Ecto neural progenitor cell (in vitro differentiated cells): Measurements from ENCODE around the gene SETD4.
A peak's percentile ranks its signal among the peaks of the same experiment; 100 is the strongest.
"Not testable (repeated sequence)": the region's sequence is repeated elsewhere in the genome, so short reads cannot be mapped to it uniquely, and the experiment has no call there.

Experiments
- DNase-seq: peaks from one replicate; pipeline ENCODE4 v3.0.0-alpha.2; 2018; ENCODE audit warnings: low spot score

SETD4 gene, protein sequence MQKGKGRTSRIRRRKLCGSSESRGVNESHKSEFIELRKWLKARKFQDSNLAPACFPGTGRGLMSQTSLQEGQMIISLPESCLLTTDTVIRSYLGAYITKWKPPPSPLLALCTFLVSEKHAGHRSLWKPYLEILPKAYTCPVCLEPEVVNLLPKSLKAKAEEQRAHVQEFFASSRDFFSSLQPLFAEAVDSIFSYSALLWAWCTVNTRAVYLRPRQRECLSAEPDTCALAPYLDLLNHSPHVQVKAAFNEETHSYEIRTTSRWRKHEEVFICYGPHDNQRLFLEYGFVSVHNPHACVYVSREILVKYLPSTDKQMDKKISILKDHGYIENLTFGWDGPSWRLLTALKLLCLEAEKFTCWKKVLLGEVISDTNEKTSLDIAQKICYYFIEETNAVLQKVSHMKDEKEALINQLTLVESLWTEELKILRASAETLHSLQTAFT

DNA sequence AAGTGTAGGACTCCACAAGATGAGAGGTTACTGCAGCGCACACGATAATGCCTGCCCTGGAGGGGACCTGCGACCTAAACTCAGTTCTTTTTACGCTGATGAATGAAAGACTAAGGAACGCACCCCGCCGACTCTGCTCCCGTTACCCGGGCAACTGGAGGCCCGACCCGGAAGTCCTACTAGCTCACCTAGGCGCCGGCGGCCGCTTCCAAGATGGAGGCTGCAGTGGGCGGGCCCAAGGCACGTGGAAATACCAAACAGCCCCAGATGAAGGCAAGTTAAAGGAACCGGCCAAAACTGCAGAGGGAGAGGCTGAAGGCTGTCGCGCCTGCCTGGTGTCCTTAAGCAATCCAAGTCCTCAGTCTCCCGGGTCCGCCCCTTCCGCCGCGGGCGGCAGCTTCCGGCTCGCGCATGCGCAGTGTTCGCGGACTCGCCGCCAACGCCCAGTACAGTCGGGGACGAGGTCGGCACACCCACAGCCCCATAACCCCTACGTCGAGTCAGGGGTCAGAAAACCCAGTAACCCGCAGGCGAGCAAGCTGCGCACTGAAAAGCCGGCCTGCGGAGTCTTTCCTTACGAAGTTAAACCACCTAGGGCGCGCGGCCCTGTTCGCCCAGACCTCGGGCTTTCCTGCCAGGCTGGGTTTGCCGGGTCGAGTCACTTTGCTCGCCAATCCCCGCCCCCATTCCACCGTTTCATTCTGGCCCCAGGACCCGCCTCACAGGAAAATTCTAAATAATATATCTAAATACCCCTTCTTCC lies at the start of gene SETD4:
Gene SETD4, minus strand, starts transcription at position 368 of the 763 bp plus-strand sequence. CDS start 1,638 bp downstream, outside the sequence.
- DNase-seq, result peak; percentile 97

DNA sequence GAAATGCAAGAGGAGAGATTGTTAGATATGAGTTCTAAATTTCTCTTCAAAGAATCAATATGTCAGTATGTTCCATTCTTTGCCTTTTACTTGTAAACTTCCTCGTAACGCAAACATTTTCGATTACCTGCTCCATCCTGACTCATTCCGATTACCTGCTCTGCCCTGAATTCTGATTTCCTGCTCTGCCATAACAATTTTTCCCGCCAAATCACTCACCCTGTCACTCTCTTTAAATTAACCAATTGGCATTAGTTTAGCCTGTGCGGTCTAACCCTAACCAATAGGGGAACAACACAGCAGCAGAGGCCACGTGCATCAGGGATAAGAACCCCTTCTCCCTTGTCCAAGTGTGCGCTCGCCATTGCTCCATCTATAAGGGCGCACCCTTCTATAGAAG lies 49.5 kb upstream of the SETD4 start:
- no peak for DNase-seq

DNA sequence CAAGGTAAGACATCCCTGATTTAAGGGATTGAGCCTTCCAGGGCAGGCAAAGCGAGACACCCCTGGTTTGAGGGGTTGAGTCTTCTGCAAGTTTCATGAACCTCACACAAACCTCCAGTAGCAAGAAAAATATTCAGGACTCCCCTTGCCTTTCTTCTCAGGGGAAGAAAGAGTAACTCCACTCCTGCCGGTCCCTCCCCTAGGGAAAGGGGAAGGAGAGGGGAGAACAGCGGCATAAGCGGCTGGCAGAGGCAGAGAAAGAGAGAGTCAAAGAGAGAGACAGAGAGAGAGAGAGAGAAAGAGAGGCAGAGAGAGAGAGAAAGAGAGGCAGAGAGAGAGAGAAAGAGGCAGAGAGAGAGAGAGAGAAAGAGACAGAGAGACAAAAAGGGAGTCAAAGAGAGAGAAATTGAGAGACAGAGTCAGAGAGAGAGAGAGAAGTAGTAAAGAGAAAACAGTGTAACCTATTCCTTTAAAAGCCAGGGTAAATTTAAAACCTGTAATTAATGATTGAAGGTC lies 45.1 kb upstream of the SETD4 start:
- no peak for DNase-seq

DNA sequence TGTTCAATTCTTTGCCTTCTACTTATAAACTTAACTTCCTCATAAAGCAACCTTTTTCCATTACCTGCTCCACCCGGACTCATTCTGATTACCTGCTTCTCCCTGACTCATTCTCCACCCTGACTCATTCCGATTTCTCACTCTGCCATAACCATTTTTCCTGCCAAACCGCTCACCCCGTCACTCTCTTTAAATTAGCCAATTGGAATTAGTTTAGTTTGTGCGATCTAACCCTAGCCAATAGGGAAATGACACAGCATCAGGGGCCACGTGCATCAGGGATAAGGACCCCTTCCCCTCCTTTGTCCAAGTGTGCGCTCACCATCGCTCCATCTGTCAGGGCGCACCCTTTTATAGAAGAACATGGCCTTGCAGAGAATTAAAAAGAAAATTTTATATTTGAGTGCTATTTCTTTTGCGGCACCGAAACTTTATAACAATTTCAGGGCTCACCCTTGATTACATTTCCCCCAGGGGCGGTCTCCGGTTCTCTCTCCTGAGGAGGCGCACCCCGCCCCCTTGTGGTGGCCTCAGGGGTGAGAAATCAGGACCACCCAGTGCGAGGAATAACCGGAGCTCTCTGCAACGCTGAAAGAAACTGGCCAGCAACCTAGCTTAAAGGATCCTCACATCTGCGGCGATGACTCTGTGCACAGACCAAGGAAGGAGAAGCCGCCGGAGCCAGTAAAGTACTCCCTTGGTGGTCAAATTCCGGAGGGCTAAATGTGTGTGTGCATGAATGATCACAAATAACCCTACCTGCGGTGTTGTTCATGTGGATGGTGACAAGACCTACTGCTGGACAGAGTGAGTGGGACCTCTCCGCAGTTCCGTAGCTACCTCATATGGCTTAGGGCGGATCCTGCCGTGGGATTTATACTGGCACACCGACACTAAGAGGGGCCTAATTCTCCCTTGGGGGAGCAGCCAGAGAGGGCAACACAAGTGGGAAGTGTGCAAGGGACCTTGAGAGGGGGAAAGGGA lies 44.3 kb upstream of the SETD4 start:
- peak; percentile 68 for DNase-seq

DNA sequence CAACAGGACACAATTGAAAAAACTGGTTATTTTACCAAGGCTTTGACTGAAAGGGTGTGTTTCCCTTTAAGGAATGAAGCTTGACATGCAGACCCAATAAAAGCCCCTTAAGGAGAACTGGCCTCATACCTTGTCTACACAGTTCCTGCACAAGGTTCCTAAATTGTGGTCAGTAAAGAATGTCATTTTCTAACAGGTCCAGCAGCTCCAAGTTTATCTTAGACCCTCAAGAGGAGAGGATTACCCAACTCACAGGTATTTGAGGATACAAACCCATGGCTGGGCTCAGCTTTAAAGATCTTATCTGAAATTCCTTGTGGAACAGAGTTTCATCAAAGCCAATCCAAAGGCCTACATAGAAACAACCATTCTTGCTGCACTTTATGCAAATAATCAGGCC lies 43.1 kb upstream of the SETD4 start:
- no peak for DNase-seq

DNA sequence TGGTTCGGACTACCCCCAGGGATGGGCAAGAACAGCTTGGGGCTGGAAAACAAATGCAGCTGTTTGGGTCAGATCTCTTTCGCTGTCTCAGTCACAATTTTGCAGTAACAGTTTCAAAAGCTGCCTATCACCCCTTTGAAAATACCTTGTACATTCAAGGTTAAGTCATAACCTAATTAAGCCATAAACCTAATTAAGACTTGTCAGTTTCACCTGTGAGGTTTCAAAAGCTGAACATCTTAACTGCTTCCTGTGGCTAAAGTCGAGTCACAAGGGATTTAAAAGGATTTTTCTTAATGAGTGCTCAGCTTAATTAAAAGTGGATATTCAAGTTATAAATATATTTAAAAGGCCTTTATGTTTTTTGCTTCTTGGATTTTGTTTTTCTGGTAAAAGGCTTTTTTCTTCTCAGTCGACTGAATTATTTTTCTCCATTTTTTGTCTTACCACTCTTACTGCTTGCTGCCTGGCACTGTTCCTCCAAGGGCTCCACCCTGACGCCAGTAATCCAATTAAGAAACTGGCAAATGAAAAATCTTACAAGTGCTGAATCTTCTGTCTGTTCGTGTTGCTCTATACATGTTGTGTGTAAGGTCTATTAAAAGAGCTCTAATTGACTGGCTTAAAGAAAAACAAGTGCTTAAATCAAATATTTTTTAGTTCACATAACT lies 40.8 kb upstream of the SETD4 start:
- DNase-seq, result no peak

DNA sequence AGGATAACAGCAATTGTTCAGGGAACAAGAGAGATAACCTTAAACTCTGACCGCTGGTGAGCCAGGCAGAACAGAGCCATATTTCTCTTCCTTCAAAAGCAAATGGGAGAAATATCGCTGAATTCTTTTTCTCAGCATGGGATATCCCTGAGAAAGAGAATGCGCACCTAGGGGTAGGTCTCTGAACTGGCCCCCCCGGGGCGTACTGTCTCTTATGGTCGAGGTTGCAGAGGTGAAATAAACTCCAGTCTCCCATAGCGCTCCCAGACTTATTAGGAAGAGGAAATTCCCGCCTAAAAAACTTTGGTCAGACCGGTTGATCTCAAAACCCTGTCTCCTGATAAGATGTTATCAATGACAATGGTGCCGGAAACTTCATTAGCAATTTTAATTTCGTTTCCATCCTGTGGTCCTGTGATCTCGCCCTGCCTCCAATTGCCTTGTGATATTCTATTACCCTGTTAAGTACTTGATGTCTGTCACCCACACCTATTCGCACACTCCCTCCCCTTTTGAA lies 39.4 kb upstream of the SETD4 start:
- not testable (repeated sequence) for DNase-seq

DNA sequence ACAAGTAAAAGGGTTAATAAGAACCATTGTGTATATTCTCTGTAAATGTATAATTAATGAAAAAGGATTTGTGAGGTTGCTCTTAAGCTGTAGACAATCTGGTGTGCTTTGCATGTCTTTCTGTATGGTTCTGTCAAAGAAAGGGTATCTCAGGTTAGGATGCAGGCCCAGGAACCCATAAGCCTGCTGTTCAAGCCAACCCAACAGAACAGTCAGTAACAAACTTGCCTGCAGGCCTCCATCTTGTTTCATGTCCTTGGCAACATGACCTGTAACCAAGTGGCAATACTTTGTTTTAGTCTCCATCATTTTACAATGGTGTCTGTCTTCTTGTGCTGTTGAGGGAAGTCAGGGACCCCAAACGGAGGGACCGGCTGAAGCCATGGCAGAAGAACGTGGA lies 38.7 kb upstream of the SETD4 start:
- no peak for DNase-seq

DNA sequence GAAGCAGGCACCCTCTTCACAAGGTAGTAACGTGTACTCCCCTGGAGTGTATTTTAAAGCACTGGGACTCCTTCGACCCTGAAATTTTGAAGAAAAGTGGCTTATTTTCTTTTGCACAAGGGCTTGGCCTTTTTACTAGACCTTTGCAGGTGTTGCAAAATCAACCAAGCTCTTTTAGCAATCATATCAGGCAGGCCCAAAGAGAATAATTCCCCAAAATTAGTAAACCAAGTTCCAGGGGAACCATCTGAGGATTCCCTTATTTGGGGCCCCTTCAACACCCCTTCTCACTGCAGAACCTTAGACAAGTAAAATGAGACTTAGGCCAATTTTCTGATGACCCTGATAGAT lies 37.8 kb upstream of the SETD4 start:
- DNase-seq, result no peak

DNA sequence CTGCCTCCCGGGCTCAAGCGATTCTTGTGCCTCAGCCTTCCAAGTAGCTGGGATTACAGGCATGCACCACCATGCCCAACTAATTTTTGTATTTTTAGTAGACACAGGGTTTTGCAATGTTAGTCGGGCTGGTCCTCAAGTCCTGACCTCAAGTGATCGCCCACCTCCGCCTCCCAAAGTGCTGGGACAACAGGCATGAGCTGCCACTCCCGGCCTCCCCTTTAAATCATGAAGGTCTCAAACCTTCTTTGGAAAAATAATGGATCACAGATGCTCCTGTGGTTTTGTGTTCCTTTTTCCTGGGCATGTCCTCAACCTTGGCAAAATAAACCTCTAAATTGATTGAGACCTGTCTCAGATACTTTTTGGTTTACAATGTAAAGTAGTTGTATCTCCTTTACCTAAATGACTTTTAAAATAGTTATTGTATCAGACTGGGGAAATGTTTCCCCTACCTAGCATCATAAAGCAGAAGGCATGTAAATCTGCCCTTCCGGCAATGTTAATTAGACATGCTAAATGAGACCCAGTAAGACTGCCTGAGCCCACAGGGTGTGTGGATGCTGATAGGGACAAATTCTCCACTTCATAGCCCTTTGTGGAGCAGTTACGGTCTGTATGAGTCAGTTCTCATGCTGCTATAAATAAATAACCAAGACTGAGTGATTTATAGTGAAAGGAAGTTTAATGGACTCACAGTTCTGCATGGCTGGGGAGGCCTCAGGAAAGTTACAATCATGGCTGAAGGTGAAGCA lies 37.3 kb upstream of the SETD4 start:
- DNase-seq, result no peak

DNA sequence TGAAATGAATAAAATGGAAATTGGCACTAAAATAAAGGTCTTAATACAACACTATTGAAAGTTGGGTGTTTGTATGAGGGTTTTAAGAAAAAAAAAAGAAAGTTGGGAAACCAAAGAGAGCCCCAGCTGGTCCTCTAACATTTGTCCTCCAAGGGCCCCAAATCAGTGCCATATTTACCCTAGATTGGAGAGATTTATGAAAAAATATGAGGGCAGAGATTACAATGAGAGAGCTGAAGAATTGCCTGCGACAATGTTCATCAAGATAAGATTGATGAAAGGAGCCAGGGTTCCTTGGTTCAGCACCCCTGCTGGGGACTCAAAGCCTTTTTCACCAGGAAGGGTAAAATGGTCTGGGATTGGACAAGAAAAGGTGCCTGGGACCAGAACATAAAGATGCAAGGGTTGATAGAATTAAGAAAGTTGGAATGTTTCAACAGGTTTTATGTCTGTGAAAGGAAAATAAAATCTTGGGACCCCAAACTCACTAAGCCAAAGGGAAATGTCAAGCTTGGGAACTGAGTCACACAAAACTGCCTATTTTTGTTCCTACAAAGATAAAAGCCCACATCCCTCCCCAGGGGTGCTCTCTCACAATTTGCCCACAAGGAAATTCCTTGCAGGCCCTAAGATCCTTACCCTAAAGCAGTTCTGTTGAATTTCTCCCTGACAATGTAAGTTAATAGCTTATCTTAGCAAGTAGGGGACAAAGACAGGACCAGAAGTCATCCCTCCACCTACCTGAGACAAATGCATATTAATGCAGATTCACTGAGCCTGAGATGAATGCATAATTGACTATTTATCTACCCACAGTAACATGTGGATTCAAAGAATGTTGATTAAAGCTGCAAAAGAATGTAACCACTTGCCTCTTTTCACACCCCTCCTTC lies 36.3 kb upstream of the SETD4 start:
- DNase-seq, result no peak

DNA sequence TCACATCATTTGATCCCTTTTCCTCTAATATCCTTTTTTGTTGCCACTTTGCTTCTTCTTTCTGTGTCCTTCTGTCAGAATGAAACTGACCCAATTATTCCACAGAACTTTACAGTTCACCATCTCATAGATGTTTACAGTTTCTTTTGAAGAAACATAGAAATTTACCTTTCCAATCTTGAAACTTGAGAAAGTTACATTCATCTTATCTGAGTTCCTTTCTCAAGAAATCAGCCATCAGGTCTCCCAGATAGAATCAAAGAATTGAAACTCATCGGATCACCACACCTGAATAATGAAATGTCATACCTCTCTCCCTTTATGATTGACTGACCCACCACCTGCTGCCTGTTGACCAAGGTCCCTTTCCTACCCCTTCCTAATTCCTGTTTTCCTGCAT lies 33.2 kb upstream of the SETD4 start:
- DNase-seq, result no peak

DNA sequence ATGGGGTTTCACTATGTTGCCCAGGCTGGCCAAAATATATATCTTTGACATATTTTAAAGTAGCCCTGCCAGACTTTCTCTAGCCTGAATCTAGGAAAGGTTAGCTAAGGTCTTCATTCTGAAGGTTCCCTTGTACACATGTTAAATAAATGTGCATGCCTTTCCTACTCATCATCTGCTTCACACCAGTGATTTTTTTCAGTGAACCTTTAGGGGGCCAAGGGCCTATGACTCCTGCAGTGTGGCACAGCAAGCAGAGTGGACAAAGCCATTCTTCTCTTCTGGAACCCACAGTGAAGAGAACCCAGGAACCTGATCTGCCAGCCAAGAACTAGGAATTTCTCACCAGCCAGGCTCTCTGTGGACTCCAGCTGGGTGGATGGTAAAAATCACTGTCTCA lies 32.4 kb upstream of the SETD4 start:
- DNase-seq, result no peak

DNA sequence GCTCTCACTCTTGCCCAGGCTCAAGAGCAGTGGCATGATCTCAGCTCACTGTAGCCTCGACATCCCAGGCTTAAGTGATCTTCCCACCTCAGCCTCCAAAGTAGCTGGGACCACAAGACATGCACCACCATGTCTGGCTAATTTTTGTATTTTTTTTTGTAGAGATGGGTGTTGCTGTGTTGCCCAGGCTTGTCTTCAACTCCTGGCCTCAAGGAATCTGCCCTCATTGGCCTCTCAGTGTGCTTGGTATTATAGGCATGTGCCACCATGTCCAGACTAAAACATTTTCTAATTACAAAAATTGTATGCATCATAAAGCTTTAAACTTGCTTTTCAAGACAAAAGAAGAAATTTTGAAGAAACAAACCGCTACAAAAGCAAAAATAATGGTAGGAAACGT lies 29.6 kb upstream of the SETD4 start:
- no peak for DNase-seq

DNA sequence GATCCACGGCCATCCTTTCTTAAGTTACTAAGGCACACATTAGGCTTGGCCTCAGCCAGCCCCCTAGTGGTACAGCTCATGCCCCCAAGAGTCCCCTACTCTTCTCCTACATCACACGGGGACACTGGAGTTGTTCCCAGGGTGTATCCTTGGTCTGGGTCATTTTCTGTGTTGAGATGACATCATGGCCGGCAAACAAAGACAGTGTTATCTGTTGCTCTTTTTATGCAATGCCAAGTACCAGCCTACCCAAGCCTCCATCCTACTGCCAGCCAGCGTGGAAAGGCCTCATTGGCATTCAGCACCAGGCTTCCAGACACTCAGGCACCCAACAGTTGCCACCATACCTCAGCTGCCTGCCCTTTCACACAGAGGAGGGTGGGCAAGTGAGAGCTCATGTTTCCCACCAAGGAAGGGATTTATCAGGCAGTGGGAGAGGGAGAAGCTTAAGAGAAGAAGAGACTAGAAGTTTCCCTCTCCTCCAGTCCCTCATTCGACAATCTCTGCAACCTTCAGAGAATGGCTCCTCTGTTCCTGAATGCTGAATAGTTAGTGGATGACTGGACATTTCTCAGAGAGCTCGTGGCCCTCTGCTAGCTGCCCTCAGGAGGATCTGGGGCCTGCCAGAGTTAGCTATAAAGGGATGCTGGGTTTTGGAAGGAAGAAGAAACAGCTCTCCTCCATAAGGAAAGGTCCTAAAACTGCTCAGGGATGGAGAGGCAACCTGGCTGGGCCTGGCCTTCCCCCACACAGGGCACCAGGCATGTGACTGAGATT lies 27.2 kb upstream of the SETD4 start:
- DNase-seq, result no peak

DNA sequence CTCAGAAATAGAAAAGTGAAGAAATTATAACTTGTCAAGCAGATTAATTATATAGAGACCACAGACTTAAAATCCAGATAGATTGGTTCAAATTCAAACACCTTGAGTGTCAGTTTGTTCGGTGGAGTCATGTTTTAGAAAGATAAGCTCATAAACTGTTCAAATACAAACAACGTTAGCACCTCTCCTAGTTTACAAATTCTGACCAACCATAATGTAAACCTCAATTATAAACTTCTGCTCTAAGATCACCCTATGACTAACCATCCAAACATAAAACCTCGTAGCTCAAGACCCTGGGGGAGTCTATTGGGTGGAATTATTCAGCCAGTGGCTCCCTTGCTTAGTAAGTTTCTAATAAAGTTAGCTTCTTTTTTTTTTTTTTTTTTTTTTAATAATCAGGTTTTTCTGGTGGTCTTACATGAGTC lies 21.9 kb upstream of the SETD4 start:
- DNase-seq, result no peak

DNA sequence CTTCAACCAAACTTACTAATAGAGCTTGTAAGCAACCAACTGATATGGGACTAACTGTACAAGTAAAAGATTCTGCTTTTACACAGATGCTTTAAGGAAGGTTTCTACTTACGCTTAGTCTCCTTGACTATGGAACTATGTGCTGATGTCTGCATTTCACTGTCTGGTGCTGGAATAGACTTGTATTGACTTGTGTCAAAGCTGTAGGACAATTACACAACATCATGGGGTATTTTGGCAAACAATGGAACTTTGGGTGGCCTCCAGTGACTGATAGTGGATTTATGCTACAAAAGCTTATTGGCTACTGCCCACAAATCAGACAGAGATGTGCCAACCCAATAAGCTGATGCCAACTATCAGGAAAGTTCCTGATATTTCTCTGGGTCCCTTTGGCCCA lies 20.1 kb upstream of the SETD4 start:
- DNase-seq, result no peak

DNA sequence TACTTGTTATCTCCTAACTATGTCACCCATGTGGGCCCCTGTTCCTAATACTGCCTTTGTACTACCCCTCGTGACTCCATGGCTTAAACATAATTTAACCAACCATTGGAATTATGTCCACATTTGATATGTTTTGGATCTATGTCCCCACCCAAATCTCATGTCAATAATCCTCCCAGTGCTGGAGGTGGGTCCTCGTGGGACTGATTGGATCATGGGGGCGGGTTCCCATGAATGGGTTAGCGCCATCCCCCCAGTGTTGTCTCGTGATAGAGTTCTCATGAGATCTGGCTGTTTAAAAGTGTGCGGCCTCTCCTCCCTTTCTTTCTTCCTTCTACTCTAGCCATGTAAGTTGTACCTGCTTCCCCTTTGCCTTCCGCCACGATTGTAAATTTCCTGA lies 19.3 kb upstream of the SETD4 start:
- no peak for DNase-seq
